ENCODE measurements around the gene ERG. TPM values are rescaled to one million over a fixed set of nuclear protein-coding genes. Genes with fewer than 3 reads are reported as not detected.

Gene ERG
- total RNA-seq, 3 donors from 2014 or later = 12.2 to 21.0 (median 14.0) TPM

DNA sequence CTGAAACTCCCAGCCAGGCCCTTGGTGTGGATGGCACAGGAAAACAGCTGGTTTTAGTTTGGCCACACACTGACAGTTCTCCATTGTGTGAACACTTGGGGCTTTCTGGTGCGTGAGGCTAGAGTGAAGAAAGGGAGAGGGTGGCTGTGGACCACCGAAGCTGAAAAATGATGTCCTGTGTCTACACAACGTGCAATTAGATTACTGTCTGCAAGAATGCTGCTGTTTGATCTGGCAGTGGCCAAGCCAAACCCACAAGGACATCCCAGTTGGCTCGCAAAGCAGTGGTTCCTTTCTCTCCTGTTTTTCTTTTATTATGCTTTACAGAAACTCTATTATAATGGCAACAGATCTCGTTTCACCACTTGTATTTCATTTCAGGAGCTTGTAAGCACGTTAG is 58.9 kb downstream of the ERG start:
- Histone ChIP-seq H3K36me3 (no peaks in the 10 kb centered on the region), H3K9me3 (no peaks in the 10 kb centered on the region), H3K4me1 (no peaks in the 10 kb centered on the region), H3K27ac (no peak overlapping the region), H3K27me3 (no peaks in the 10 kb centered on the region), H3K4me3 (no peak overlapping the region)
- TF ChIP-seq POLR2AphosphoS5 (IDR thresholded peaks at IDR 0.05) (no peak), POLR2A (IDR thresholded peaks at IDR 0.05) (no peak)
- TF ChIP-seq, protein P1, sequence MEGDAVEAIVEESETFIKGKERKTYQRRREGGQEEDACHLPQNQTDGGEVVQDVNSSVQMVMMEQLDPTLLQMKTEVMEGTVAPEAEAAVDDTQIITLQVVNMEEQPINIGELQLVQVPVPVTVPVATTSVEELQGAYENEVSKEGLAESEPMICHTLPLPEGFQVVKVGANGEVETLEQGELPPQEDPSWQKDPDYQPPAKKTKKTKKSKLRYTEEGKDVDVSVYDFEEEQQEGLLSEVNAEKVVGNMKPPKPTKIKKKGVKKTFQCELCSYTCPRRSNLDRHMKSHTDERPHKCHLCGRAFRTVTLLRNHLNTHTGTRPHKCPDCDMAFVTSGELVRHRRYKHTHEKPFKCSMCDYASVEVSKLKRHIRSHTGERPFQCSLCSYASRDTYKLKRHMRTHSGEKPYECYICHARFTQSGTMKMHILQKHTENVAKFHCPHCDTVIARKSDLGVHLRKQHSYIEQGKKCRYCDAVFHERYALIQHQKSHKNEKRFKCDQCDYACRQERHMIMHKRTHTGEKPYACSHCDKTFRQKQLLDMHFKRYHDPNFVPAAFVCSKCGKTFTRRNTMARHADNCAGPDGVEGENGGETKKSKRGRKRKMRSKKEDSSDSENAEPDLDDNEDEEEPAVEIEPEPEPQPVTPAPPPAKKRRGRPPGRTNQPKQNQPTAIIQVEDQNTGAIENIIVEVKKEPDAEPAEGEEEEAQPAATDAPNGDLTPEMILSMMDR (IDR thresholded peaks at IDR 0.05) = no peak
- intact Hi-C loops (cut with DNase I; ENCODE audit: low total_unique reads) = no loop called here
- no peak for DNase-seq (ENCODE audit: low spot score in 2 of 2)

DNA sequence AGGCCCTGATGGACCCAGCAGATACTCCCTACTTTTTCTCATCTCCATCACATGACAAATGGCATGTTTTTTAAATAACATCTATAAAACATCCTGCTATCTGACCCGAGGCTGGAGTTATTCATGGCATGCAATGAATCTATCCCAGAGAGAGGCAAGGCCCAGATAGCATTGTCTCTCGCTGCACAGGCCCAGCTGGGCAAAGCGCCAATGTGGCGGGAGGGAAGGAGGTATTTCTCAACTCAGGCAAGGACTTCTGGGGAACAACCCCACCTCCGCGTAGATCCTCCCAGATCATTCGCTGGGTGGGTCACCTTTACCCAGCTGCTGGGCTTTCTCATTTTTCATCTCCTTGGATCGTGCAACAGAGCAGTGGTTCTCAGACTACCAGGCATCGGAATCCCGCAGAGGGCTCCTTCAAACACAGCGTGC is 59.8 kb downstream of the ERG start:
- no peaks in the 10 kb centered on the region for H3K36me3 ChIP-seq
- H3K27ac ChIP-seq = no peak overlapping the region
- intact Hi-C loops (cut with DNase I; ENCODE audit: low total_unique reads) = no loop called here
- no peaks in the 10 kb centered on the region for H3K9me3 ChIP-seq
- TF ChIP-seq POLR2AphosphoS5 (IDR thresholded peaks at IDR 0.05) (no peak), POLR2A (IDR thresholded peaks at IDR 0.05) (no peak)
- TF ChIP-seq, protein P1 (IDR thresholded peaks at IDR 0.05) = no peak
- no peak overlapping the region for H3K4me3 ChIP-seq
- DNase-seq (ENCODE audit: low spot score in 2 of 2) = no peak
- H3K4me1 ChIP-seq = no peaks in the 10 kb centered on the region
- no peaks in the 10 kb centered on the region for H3K27me3 ChIP-seq

DNA sequence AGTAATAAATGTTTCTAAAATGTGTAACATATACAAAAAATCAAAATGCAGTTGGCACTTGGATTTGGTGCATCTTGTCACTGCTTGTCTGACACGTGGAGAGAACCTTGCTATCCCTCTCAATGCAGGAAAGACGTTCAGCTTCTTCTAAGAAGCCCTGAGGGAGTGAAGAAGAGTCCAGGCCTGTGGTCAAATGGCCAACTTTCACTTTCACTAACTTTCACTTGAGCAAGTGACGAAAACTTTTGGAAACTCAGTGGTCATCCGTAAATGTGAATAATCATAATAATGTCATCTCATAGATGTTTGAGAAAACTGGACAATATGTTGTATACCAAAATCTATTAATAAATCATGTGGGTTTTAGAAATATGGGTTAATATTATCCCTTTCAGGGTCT is 61.9 kb downstream of the ERG start:
- Histone ChIP-seq H3K27ac (no peak overlapping the region), H3K36me3 (no peaks in the 10 kb centered on the region), H3K4me3 (no peak overlapping the region), H3K27me3 (no peaks in the 10 kb centered on the region), H3K9me3 (no peaks in the 10 kb centered on the region), H3K4me1 (no peaks in the 10 kb centered on the region)
- intact Hi-C loops (cut with DNase I; ENCODE audit: low total_unique reads) = no loop called here
- TF ChIP-seq POLR2AphosphoS5 (IDR thresholded peaks at IDR 0.05) (no peak), POLR2A (IDR thresholded peaks at IDR 0.05) (no peak)
- TF ChIP-seq, protein P1 (IDR thresholded peaks at IDR 0.05) = no peak
- no peak for DNase-seq (ENCODE audit: low spot score in 2 of 2)

DNA sequence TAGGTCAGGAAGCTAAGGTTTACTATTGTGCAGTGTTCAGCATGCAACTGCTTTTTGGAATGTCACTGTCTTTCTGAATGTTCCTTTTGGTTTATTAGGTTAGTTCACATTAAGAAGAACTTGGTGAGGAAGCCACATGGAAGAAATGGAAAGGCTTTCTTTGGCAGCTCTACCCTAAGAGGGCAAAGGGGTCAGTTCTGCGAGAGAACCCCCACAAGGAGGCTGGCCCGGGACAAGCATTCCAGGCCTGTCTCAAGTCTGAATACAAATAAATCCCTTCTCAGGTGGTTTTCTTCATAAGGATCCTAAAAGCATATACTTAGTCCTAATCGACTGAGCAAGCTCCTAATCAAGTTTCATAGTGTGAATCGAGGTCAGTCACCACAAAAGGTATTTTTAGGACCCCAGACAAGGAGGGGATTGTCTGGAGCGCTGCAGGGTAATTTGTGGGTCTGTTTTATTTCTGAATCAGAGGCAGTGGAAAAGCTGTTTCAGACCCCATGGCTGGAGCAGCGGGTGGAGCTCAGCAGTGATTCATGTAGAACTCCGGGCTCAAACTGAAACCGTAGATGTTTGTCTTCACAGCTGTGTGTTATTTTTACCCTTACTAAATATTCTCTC is 63.3 kb downstream of the ERG start:
- H3K27me3 ChIP-seq = no peaks in the 10 kb centered on the region
- TF ChIP-seq POLR2AphosphoS5 (IDR thresholded peaks at IDR 0.05) (no peak), POLR2A (IDR thresholded peaks at IDR 0.05) (no peak)
- TF ChIP-seq, protein P1 (IDR thresholded peaks at IDR 0.05) = no peak
- DNase-seq (ENCODE audit: low spot score in 2 of 2) = no peak
- no peak overlapping the region for H3K27ac ChIP-seq
- H3K4me1 ChIP-seq = no peaks in the 10 kb centered on the region
- H3K4me3 ChIP-seq = peak overlapping the region in 2 of 3 donors; percentile 8 to 20
- intact Hi-C loops (cut with DNase I; ENCODE audit: low total_unique reads) = no loop called here
- H3K9me3 ChIP-seq = no peaks in the 10 kb centered on the region
- no peaks in the 10 kb centered on the region for H3K36me3 ChIP-seq

DNA sequence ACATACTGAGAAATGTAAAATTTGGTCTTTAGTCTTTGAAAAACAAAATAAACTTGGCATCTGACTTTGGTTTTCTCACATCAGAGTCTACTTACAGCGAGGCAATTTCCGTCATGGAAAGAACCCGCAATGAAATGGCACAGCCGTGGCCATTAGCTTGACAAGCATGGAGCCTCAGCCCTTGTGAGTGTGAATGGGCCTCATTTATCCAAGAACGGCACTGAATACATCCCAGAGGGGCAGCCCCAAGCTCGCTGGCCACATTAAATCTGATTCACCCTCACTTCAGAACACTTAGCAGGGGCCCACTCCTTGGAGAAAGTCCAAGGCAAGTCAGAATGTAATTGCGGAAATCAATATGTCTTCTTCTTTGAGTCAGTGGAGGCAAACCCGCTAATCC is 64.8 kb downstream of the ERG start:
- H3K27me3 ChIP-seq = no peaks in the 10 kb centered on the region
- no peaks in the 10 kb centered on the region for H3K9me3 ChIP-seq
- no peak overlapping the region for H3K4me3 ChIP-seq
- no peak for DNase-seq (ENCODE audit: low spot score in 2 of 2)
- H3K27ac ChIP-seq = no peak overlapping the region
- no peaks in the 10 kb centered on the region for H3K36me3 ChIP-seq
- TF ChIP-seq, protein P1 (IDR thresholded peaks at IDR 0.05) = no peak
- TF ChIP-seq POLR2AphosphoS5 (IDR thresholded peaks at IDR 0.05) (no peak), POLR2A (IDR thresholded peaks at IDR 0.05) (no peak)
- no peaks in the 10 kb centered on the region for H3K4me1 ChIP-seq
- intact Hi-C loops (cut with DNase I; ENCODE audit: low total_unique reads) = no loop called here
